KMS-11 (cell line): ENCODE results near the gene CCDC171.
"Not testable (repeated sequence)": the region's sequence is repeated elsewhere in the genome, so short reads cannot be mapped to it uniquely, and the experiment has no call there.

Source experiments
- H2AFZ ChIP-seq: fragments of 200-600 bp; sonication (generic); 2 replicates; pipeline ENCODE4 v1.6.1; 2016; ENCODE audit warnings: antibody characterized with exemption, mixed run types, low read depth
- H3K27ac ChIP-seq: fragments of 200-600 bp; sonication (generic); 2 replicates; pipeline ENCODE4 v1.6.1; 2016; ENCODE audit warnings: mild to moderate bottlenecking, mixed run types
- H3K27me3 ChIP-seq: fragments of 200-600 bp; sonication (generic); 2 replicates; pipeline ENCODE4 v1.6.1; 2017; ENCODE audit warnings: mild to moderate bottlenecking, low read depth, mixed run types, moderate library complexity; ENCODE audit not compliant: insufficient read depth
- H3K36me3 ChIP-seq: fragments of 200-600 bp; sonication (generic); 2 replicates; pipeline ENCODE4 v1.6.1; 2017; ENCODE audit warnings: mild to moderate bottlenecking, mixed run types; ENCODE audit not compliant: insufficient read depth
- H3K4me1 ChIP-seq: fragments of 200-600 bp; sonication (generic); 2 replicates; pipeline ENCODE4 v1.6.1; 2016; ENCODE audit warnings: mild to moderate bottlenecking, low read depth, mixed run types; ENCODE audit not compliant: poor library complexity, severe bottlenecking
- H3K4me2 ChIP-seq: fragments of 200-600 bp; sonication (generic); 2 replicates; pipeline ENCODE4 v1.7.0; 2016; ENCODE audit warnings: mild to moderate bottlenecking, mixed run types
- H3K4me3 ChIP-seq: fragments of 200-600 bp; sonication (generic); IDR thresholded peaks from 2 replicates; pipeline ENCODE4 v1.6.1; 2017; ENCODE audit warnings: low read depth, low read length, mixed read lengths; ENCODE audit not compliant: insufficient read depth
- H3K79me2 ChIP-seq: fragments of 200-600 bp; sonication (generic); 2 replicates; pipeline ENCODE4 v1.6.1; 2016; ENCODE audit warnings: low read depth, mixed run types; ENCODE audit not compliant: insufficient read depth
- H3K9ac ChIP-seq: fragments of 200-600 bp; sonication (generic); 2 replicates; pipeline ENCODE4 v1.6.1; 2016; ENCODE audit warnings: mild to moderate bottlenecking, mixed run types
- H4K20me1 ChIP-seq: fragments of 200-600 bp; sonication (generic); 2 replicates; pipeline ENCODE4 v1.6.1; 2016; ENCODE audit warnings: mild to moderate bottlenecking, mixed run types; ENCODE audit not compliant: insufficient read depth
- TF ChIP-seq, protein P1 (sequence below): fragments of 200-600 bp; sonication (generic); conservative IDR thresholded peaks from 2 replicates; pipeline ENCODE4 v1.6.1; 2017; ENCODE audit warnings: low read depth, mild to moderate bottlenecking, antibody characterized with exemption, low read length, moderate library complexity, mixed read lengths

Gene CCDC171

DNA sequence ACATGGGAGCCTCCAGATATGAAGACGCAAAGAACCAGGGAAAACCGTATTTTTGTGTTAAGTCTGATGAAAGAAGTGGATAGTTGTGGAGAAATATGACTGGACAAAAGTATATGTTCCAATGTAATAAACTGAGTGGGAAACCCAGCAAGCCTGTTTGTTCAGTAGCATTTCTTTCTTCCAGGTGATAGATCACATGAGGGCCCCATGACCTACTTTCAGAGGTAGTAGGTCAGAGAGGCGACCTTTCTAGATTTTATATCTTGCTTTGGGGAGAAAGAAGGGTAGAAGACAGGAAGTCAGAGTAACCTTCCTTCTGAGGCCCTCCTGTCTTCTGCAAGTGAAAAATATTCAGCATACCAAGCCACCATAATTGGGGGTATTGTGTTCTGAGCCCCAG is 31.5 kb downstream of the CCDC171 start:
- Histone ChIP-seq H3K36me3 (no peaks in the 10 kb centered on the region), H3K79me2 (no peaks in the 10 kb centered on the region)

DNA sequence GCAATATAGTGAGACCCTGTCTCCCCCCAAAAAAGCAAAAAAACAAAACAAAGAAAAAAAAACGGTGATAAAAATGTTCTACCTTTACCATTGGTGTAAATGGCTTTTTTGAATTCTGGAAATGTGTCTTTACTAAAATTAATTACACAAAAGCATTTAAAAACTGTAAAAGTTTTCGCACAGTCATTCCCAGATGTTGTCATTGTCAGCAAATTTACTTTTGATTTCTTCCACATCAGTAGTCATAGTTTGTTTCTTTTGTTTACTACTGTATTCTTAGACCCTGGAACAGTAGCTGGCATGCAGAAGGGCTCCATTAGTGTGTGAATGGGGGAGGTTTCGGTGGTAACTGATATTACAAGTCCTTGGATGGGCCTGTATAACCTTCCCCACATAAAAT is 39.5 kb downstream of the CCDC171 start:
- Histone ChIP-seq H2AFZ (no peak overlapping the region), H3K79me2 (no peaks in the 10 kb centered on the region), H3K4me2 (no peak overlapping the region), H4K20me1 (no peaks in the 10 kb centered on the region), H3K27ac (no peak overlapping the region), H3K36me3 (no peaks in the 10 kb centered on the region), H3K9ac (no peak overlapping the region), H3K4me3 (no peak overlapping the region), H3K27me3 (no peaks in the 10 kb centered on the region), H3K4me1 (no peaks in the 10 kb centered on the region)
- TF ChIP-seq, protein P1, sequence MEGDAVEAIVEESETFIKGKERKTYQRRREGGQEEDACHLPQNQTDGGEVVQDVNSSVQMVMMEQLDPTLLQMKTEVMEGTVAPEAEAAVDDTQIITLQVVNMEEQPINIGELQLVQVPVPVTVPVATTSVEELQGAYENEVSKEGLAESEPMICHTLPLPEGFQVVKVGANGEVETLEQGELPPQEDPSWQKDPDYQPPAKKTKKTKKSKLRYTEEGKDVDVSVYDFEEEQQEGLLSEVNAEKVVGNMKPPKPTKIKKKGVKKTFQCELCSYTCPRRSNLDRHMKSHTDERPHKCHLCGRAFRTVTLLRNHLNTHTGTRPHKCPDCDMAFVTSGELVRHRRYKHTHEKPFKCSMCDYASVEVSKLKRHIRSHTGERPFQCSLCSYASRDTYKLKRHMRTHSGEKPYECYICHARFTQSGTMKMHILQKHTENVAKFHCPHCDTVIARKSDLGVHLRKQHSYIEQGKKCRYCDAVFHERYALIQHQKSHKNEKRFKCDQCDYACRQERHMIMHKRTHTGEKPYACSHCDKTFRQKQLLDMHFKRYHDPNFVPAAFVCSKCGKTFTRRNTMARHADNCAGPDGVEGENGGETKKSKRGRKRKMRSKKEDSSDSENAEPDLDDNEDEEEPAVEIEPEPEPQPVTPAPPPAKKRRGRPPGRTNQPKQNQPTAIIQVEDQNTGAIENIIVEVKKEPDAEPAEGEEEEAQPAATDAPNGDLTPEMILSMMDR, result no peak

More for the DNA sequence above, 31.5 kb downstream of the CCDC171 start:
- Histone ChIP-seq H3K4me2 (peak overlapping the region; percentile 46), H3K27ac (peak overlapping the region; percentile 3; the same call in 1 of the 2 replicates), H2AFZ (0 out of 2 replicates have a peak overlapping the region, but pooled peaks have one; percentile 14), H3K4me3 (no peak overlapping the region), H3K27me3 (no peaks in the 10 kb centered on the region), H3K4me1 (peaks cover 19% of the 10 kb centered on the region), H3K9ac (no peak overlapping the region), H4K20me1 (no peaks in the 10 kb centered on the region)
- TF ChIP-seq, protein P1, result no peak

DNA sequence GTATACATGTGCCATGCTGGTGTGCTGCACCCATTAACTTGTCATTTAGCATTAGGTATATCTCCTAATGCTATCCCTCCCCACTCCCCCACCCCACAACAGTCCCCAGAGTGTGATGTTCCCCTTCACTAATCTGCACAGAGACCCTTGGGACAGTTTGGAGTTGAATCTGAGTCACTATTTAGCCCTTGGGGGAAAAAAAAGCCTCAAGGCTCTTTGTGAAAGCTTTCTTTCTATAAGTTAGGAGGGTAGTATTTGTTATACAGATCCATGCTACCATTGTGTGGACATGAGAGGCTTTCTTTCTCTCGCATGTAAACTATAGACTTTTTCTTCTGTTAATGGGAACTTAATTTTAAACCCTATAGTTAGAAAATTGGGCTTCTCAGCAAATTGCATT is 40.1 kb downstream of the CCDC171 start:
- not testable (repeated sequence) for H3K4me2 ChIP-seq, H3K9ac ChIP-seq, H2AFZ ChIP-seq, H4K20me1 ChIP-seq, H3K4me1 ChIP-seq, H3K27ac ChIP-seq, H3K36me3 ChIP-seq, H3K27me3 ChIP-seq, H3K79me2 ChIP-seq, H3K4me3 ChIP-seq

DNA sequence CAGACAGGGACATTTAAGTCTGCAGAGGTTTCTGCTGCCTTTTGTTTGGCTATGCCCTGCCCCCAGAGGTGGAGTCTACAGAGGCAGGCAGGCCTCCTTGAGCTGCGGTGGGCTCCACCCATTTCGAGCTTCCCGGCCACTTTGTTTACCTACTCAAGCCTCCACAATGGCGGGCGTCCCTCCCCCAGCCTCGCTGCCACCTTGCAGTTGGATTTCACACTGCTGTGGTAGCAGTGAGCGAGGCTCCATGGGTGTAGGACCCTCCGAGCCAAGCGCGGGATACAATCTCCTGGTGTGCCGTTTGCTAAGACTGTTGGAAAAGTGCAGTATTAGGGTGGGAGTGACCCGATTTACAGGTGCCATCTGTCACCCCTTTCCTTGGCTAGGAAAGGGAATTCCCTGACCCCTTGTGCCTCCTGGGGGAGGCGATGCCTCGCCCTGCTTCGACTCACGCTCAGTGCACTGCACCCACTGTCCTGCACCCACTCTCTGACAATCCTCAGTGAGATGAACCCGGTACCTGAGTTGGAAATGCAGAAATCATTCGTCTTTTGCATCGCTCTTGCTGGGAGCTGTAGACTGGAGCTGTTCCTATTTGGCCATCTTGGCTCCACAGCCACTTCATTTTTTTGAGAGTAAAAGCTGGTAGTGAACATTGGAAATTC is 48.0 kb downstream of the CCDC171 start:
- not testable (repeated sequence) for H3K4me3 ChIP-seq, H3K9ac ChIP-seq, H3K27ac ChIP-seq, H3K4me2 ChIP-seq, H3K27me3 ChIP-seq, H2AFZ ChIP-seq, H4K20me1 ChIP-seq, H3K79me2 ChIP-seq, H3K36me3 ChIP-seq, H3K4me1 ChIP-seq

DNA sequence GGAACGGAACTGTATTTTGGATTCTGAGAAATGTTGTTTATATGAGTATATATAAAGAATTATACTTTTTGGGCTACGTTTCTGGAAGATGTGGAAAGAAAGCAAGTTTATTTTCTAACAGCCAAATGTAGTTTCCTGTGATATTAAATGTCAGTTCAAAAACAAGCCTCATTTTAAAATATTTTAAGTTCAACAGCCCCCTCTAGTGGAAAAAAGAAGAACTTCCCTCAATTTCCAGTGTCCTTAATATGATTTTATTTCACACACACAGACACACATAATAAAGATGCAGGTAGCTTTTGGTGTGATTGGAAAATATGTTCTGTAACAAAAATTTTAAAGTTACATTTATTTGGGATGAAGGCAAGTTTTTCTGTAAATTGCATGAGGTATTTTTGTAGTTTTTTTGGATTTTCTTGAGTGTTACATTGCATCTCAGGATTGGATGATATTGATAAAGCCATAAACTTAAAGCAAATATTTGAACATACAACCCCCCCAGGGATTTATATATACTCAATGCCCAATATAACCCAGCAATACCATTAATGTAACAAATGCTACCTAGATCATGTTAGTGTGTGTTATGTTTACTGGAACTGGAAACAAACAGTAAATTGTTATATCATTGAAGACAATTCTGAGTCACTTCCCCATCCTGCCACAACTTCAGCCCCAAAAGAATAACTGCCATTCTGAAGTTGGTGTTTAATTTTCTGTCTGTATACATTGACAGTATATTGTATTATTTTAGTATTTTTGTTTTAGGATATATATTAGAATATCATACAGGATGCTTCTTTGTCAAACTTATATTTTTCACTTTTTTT is 54.0 kb downstream of the CCDC171 start:
- H3K79me2 ChIP-seq, result no peaks in the 10 kb centered on the region
- H4K20me1 ChIP-seq, result no peaks in the 10 kb centered on the region
- no peak overlapping the region for H3K4me2 ChIP-seq
- no peak overlapping the region for H3K9ac ChIP-seq
- no peak overlapping the region for H3K27ac ChIP-seq
- no peak overlapping the region for H2AFZ ChIP-seq
- H3K4me3 ChIP-seq, result no peak overlapping the region
- no peaks in the 10 kb centered on the region for H3K36me3 ChIP-seq
- peaks cover 3% of the 10 kb centered on the region for H3K4me1 ChIP-seq
- TF ChIP-seq, protein P1, result peak; percentile 84
- no peaks in the 10 kb centered on the region for H3K27me3 ChIP-seq
